ENCODE data around the gene THOC1.

THOC1 gene

GRCh38 chr18:210075-210474, 57.8 kb downstream of the THOC1 start:
- ChIA-PET CTCF (interaction anchor here (1.4 kb wide), 1 partner anchor 9 kb away, joined by 3 read pairs; no protein-coding TSS in a partner anchor), POLR2A (no interaction called here)
- no peak overlapping the region for H3K4me3 ChIP-seq (ENCODE audit: low read depth, low read length)
- TF ChIP-seq CTCF (IDR thresholded peaks at IDR 0.05; ENCODE audit: insufficient read depth, low read length, missing control alignments), result no peak
- no peak for DNase-seq (ENCODE audit: low read depth, low spot score)

GRCh38 chr18:199768-200167, 68.1 kb downstream of the THOC1 start:
- no peak for TF ChIP-seq CTCF (IDR thresholded peaks at IDR 0.05; ENCODE audit: insufficient read depth, low read length, missing control alignments)
- ChIA-PET POLR2A (no interaction called here), CTCF (no interaction called here)
- no peak overlapping the region for H3K4me3 ChIP-seq (ENCODE audit: low read depth, low read length)
- DNase-seq (ENCODE audit: low read depth, low spot score), result no peak

- ChIA-PET CTCF (no interaction called here), POLR2A (no interaction called here)
- no peak for DNase-seq (ENCODE audit: low read depth, low spot score)
- no peak overlapping the region for H3K4me3 ChIP-seq (ENCODE audit: low read depth, low read length)
- TF ChIP-seq CTCF (IDR thresholded peaks at IDR 0.05; ENCODE audit: insufficient read depth, low read length, missing control alignments), result no peak
These were observed 68.6 kb downstream of the THOC1 start for GRCh38 chr18:199214-199613.

- ChIA-PET POLR2A (no interaction called here), CTCF (no interaction called here)
- DNase-seq (ENCODE audit: low read depth, low spot score), result no peak
- TF ChIP-seq CTCF (IDR thresholded peaks at IDR 0.05; ENCODE audit: insufficient read depth, low read length, missing control alignments), result no peak
- no peak overlapping the region for H3K4me3 ChIP-seq (ENCODE audit: low read depth, low read length)
These were observed 72.2 kb downstream of the THOC1 start for GRCh38 chr18:195651-196050.

GRCh38 chr18:192801-193200, 75.0 kb downstream of the THOC1 start:
- CTCF ChIA-PET, result no interaction called here

GRCh38 chr18:191725-192124, 76.1 kb downstream of the THOC1 start:
- no peak overlapping the region for H3K4me3 ChIP-seq (ENCODE audit: low read depth, low read length)
- CTCF ChIA-PET, result interaction anchor here (0.7 kb wide), 1 partner anchor 71 kb away, joined by 3 read pairs; no protein-coding TSS in a partner anchor
- DNase-seq (ENCODE audit: low read depth, low spot score), result no peak
- POLR2A ChIA-PET, result no interaction called here
- TF ChIP-seq CTCF (IDR thresholded peaks at IDR 0.05; ENCODE audit: insufficient read depth, low read length, missing control alignments), result no peak

More at GRCh38 chr18:192801-193200, 75.0 kb downstream of the THOC1 start:
- H3K4me3 ChIP-seq (ENCODE audit: low read depth, low read length), result no peak overlapping the region
- TF ChIP-seq CTCF (IDR thresholded peaks at IDR 0.05; ENCODE audit: insufficient read depth, low read length, missing control alignments), result no peak
- POLR2A ChIA-PET, result no interaction called here
- DNase-seq (ENCODE audit: low read depth, low spot score), result no peak

Data from AG04449 (cell line).